Measurements from ENCODE around the gene L2HGDH. TPM values are rescaled to one million over a fixed set of nuclear protein-coding genes. Genes with fewer than 3 reads are reported as not detected.

The L2HGDH gene
- polyA plus RNA-seq, 1 of the 3 experiments (the other 2 are of a cell fraction) = 8.4 TPM

DNA sequence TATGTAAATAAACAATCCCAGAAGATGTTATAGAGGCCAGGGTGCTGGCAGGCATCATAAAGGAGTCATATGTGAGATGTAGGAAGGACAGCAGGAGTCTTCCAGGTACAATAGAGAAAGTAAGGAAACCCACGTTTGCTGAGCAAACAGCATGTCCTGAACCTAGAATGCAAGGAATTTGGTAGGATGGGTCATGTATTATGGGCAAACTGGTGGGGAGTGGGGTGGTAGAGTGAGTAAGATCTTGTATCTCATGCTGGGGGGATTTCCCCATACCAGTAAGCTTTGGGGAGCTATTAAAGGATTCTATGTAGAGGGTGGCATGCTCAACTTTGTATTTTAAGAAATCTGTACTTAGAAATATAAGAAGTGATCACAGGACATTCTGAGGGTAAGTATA is 43.7 kb upstream of the L2HGDH start:
- H3K4me1 ChIP-seq (ENCODE audit: control insufficient read depth in 1 of 2, insufficient read depth in 2 of 2, low read depth in 1 of 2, low read length in 1 of 2) = no peaks in the 10 kb centered on the region; a peak in 1 of 4 replicates
- H3K9me3 ChIP-seq = no peaks in the 10 kb centered on the region
- POLR2A ChIA-PET = no interaction called here
- 92% methylated on average over 1 of the region's 1 CpG for WGBS (ENCODE audit: low lambda C conversion rate)
- no peak overlapping the region for H2AFZ ChIP-seq (ENCODE audit: low read depth)
- H3K4me3 ChIP-seq (ENCODE audit: low read depth in 2 of 2, low read length in 1 of 2) = no peak overlapping the region
- no peaks in the 10 kb centered on the region for H3K27me3 ChIP-seq (ENCODE audit: insufficient read depth)
- no peaks in the 10 kb centered on the region for H3K9me2 ChIP-seq
- TF ChIP-seq ELF1 (IDR thresholded peaks at IDR 0.05) (no peak), SIN3A (IDR thresholded peaks at IDR 0.05; ENCODE audit: borderline replicate concordance, low read depth, low read length) (no peak), TEAD4 (IDR thresholded peaks at IDR 0.05; ENCODE audit: borderline replicate concordance, insufficient read depth) (no peak), NFIC (IDR thresholded peaks at IDR 0.05; ENCODE audit: borderline replicate concordance) (no peak), MEF2A (IDR thresholded peaks at IDR 0.05; ENCODE audit: borderline replicate concordance, low read depth) (no peak)
- TF ChIP-seq, protein P1, sequence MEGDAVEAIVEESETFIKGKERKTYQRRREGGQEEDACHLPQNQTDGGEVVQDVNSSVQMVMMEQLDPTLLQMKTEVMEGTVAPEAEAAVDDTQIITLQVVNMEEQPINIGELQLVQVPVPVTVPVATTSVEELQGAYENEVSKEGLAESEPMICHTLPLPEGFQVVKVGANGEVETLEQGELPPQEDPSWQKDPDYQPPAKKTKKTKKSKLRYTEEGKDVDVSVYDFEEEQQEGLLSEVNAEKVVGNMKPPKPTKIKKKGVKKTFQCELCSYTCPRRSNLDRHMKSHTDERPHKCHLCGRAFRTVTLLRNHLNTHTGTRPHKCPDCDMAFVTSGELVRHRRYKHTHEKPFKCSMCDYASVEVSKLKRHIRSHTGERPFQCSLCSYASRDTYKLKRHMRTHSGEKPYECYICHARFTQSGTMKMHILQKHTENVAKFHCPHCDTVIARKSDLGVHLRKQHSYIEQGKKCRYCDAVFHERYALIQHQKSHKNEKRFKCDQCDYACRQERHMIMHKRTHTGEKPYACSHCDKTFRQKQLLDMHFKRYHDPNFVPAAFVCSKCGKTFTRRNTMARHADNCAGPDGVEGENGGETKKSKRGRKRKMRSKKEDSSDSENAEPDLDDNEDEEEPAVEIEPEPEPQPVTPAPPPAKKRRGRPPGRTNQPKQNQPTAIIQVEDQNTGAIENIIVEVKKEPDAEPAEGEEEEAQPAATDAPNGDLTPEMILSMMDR (IDR thresholded peaks at IDR 0.05) = no peak
- no peak overlapping the region for H3K27ac ChIP-seq (ENCODE audit: low read depth in 2 of 2, low read length in 1 of 2)
- H3K9ac ChIP-seq = no peak overlapping the region
- no peak overlapping the region for H3K4me2 ChIP-seq
- H3F3A ChIP-seq (replicated peaks; ENCODE audit: insufficient read depth) = no peaks in the 10 kb centered on the region
- DNase-seq = no peak
- H4K20me1 ChIP-seq (ENCODE audit: insufficient read depth) = no peaks in the 10 kb centered on the region
- peaks cover 0 to 3% of the 10 kb centered on the region in 2 experiments for H3K36me3 ChIP-seq (replicated peaks in 1 of 2; ENCODE audit: control insufficient read depth in 1 of 2, insufficient read depth in 2 of 2, low read length in 1 of 2)
- CTCF ChIA-PET = interaction anchor here (0.9 to 1.6 kb wide), 4 partner anchors 9 to 34 kb away, joined by 3 to 7 read pairs (median 4); no protein-coding TSS in a partner anchor
- H3K79me2 ChIP-seq (ENCODE audit: insufficient read depth) = no peaks in the 10 kb centered on the region

DNA sequence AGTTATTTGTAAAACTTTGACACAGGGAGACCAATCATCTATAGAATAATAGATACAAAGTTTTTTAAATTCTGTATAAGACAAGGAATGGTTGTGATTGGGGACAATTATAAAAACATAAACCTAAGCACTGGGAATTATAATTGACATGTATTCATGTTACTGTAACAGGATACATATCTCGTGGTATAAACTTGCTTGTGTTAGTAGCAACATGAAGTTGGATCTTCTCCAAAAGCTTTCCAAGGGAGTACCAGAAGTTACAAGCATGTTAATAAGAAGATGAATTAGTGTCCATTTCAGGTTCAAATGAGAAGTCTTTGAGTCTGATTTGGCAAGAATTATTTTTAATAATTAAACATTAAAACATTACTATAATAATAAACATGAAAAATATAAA is 42.5 kb upstream of the L2HGDH start:
- WGBS (ENCODE audit: low lambda C conversion rate) = 45% methylated on average over 1 of the region's 1 CpG
- no peaks in the 10 kb centered on the region for H3K79me2 ChIP-seq (ENCODE audit: insufficient read depth)
- H3K27me3 ChIP-seq (ENCODE audit: insufficient read depth) = no peaks in the 10 kb centered on the region
- ChIA-PET CTCF (interaction anchor here (0.7 to 1.6 kb wide), 3 partner anchors 10 to 42 kb away, joined by 3 to 5 read pairs (median 3); partner anchors contain the start of gene CDKL1), POLR2A (no interaction called here)
- no peak overlapping the region for H2AFZ ChIP-seq (ENCODE audit: low read depth)
- DNase-seq = no peak
- TF ChIP-seq RXRA (IDR thresholded peaks at IDR 0.05; ENCODE audit: borderline replicate concordance, low read depth) (no peak), USF2 (IDR thresholded peaks at IDR 0.05; ENCODE audit: borderline replicate concordance, low read depth, low read length) (no peak), IRF3 (IDR thresholded peaks at IDR 0.05; ENCODE audit: low read depth, low read length) (no peak), RCOR1 (IDR thresholded peaks at IDR 0.05; ENCODE audit: low read length) (no peak), ELF1 (IDR thresholded peaks at IDR 0.05) (no peak), SIN3A (IDR thresholded peaks at IDR 0.05; ENCODE audit: borderline replicate concordance, low read depth, low read length) (no peak), MEF2A (IDR thresholded peaks at IDR 0.05; ENCODE audit: borderline replicate concordance, low read depth) (no peak), RAD21 (IDR thresholded peaks at IDR 0.05; ENCODE audit: low read length) (no peak), SMC3 (IDR thresholded peaks at IDR 0.05; ENCODE audit: low read depth, low read length) (no peak), YY1 (IDR thresholded peaks at IDR 0.05; ENCODE audit: low read depth) (no peak), EZH2phosphoT487 (IDR thresholded peaks at IDR 0.05; ENCODE audit: borderline replicate concordance, low read depth) (no peak), NFIC (IDR thresholded peaks at IDR 0.05; ENCODE audit: borderline replicate concordance) (no peak)
- TF ChIP-seq, protein P2, sequence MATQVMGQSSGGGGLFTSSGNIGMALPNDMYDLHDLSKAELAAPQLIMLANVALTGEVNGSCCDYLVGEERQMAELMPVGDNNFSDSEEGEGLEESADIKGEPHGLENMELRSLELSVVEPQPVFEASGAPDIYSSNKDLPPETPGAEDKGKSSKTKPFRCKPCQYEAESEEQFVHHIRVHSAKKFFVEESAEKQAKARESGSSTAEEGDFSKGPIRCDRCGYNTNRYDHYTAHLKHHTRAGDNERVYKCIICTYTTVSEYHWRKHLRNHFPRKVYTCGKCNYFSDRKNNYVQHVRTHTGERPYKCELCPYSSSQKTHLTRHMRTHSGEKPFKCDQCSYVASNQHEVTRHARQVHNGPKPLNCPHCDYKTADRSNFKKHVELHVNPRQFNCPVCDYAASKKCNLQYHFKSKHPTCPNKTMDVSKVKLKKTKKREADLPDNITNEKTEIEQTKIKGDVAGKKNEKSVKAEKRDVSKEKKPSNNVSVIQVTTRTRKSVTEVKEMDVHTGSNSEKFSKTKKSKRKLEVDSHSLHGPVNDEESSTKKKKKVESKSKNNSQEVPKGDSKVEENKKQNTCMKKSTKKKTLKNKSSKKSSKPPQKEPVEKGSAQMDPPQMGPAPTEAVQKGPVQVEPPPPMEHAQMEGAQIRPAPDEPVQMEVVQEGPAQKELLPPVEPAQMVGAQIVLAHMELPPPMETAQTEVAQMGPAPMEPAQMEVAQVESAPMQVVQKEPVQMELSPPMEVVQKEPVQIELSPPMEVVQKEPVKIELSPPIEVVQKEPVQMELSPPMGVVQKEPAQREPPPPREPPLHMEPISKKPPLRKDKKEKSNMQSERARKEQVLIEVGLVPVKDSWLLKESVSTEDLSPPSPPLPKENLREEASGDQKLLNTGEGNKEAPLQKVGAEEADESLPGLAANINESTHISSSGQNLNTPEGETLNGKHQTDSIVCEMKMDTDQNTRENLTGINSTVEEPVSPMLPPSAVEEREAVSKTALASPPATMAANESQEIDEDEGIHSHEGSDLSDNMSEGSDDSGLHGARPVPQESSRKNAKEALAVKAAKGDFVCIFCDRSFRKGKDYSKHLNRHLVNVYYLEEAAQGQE (IDR thresholded peaks at IDR 0.05; ENCODE audit: low read depth, low read length) = no peak
- TF ChIP-seq, protein P3, sequence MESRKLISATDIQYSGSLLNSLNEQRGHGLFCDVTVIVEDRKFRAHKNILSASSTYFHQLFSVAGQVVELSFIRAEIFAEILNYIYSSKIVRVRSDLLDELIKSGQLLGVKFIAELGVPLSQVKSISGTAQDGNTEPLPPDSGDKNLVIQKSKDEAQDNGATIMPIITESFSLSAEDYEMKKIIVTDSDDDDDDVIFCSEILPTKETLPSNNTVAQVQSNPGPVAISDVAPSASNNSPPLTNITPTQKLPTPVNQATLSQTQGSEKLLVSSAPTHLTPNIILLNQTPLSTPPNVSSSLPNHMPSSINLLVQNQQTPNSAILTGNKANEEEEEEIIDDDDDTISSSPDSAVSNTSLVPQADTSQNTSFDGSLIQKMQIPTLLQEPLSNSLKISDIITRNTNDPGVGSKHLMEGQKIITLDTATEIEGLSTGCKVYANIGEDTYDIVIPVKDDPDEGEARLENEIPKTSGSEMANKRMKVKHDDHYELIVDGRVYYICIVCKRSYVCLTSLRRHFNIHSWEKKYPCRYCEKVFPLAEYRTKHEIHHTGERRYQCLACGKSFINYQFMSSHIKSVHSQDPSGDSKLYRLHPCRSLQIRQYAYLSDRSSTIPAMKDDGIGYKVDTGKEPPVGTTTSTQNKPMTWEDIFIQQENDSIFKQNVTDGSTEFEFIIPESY (IDR thresholded peaks at IDR 0.05; ENCODE audit: borderline replicate concordance, low read depth) = no peak
- H3F3A ChIP-seq (replicated peaks; ENCODE audit: insufficient read depth) = no peaks in the 10 kb centered on the region
- H3K9ac ChIP-seq = no peak overlapping the region
- no peak overlapping the region for H3K4me2 ChIP-seq
- no peaks in the 10 kb centered on the region; a peak in 1 of 4 replicates for H3K4me1 ChIP-seq (ENCODE audit: control insufficient read depth in 1 of 2, insufficient read depth in 2 of 2, low read depth in 1 of 2, low read length in 1 of 2)
- H3K9me3 ChIP-seq = no peaks in the 10 kb centered on the region
- peaks cover 0 to 3% of the 10 kb centered on the region in 2 experiments for H3K36me3 ChIP-seq (replicated peaks in 1 of 2; ENCODE audit: control insufficient read depth in 1 of 2, insufficient read depth in 2 of 2, low read length in 1 of 2)
- H3K27ac ChIP-seq (ENCODE audit: low read depth in 2 of 2, low read length in 1 of 2) = no peak overlapping the region
- no peaks in the 10 kb centered on the region for H4K20me1 ChIP-seq (ENCODE audit: insufficient read depth)
- H3K9me2 ChIP-seq = no peaks in the 10 kb centered on the region
- no peak overlapping the region for H3K4me3 ChIP-seq (ENCODE audit: low read depth in 2 of 2, low read length in 1 of 2)
